GM13977 (cell line): ENCODE results near the gene NAT9.

Experiments used
- DNase-seq: peaks from one replicate; pipeline ENCODE4 v3.0.0; 2012; ENCODE audit warnings: low spot score
- CTCF ChIP-seq: IDR thresholded peaks from 2 replicates; pipeline ENCODE4 v1.5.1; 2012; ENCODE audit warnings: mild to moderate bottlenecking, control low read depth; ENCODE audit not compliant: insufficient read depth; ENCODE audit errors: extremely low read depth, missing control alignments
- in situ Hi-C: fragments of 300-500 bp; cut with MboI; formaldehyde crosslinking; loops from one replicate; pipeline ENCODE4 v1.12.0; 2022; ENCODE audit warnings: low sequenced_read_pairs, low pct_unique_long_range_greater_than_20kb, mixed read lengths, inconsistent platforms; ENCODE audit not compliant: unreplicated experiment

The NAT9 gene

DNA sequence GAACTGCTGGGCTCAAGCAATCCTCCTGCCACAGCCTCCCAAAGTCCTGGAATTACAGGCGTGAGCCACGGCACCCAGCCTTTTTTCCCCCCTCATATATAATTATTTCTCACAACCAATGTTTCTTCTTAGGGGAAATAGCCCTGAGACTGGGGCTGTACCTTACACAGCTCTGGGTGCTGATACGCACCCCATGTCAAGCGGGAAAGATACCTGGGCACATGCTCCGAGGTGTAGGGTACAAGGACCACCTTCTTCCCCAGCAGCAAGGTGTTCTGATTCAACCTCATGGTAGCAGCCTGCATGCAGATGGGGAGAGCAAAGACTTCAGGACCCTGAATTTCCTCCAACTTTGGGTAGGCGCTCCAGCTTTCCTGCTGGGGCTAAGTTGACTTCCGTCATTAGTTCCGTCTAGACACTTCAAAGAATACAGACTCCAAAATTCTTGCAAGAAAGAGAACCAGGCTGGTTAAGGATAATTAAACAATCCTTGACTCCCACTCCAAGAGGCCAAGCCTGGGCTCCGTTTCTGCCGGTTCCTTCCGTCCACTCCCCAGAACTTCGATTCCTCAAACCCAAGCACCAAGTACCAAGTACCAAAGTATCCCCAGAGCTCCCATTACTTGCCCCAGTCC is 619 bp downstream of the NAT9 start:
- DNase-seq, result no peak
- in situ Hi-C loops, result no loop called here
- TF ChIP-seq CTCF, result no peak

DNA sequence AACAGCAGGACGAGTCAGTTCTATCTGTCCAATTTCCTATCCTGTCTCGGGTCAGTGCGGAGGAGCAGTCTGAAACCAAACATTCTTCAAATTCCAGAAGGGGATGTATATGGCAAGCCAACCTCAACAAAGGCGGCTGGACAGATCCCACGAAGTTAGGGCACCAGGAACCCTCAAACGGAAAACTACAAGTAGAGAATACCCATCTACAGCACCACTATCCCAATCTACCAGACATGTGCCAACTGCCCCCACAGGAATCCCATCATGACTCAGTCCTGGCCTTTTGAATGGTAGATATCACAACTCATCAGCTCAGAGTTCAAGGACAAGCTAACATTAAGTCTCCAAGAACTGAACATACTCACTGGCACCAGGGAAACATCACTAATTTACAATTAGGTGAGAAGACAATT is 2.3 kb downstream of the NAT9 start:
- in situ Hi-C loops, result loop anchor here (25.0 kb wide), 1 partner anchor 413 kb away; the partner anchor contains the start of gene SUMO2
- TF ChIP-seq CTCF, result no peak
- no peak for DNase-seq

- in situ Hi-C loops, result loop anchor here (25.0 kb wide), 1 partner anchor 414 kb away; the partner anchor contains the start of gene SUMO2
- no peak for DNase-seq
- no peak for TF ChIP-seq CTCF
Observed at GRCh38 chr17:74773414-74773813, 2.7 kb downstream of the NAT9 start.

DNA sequence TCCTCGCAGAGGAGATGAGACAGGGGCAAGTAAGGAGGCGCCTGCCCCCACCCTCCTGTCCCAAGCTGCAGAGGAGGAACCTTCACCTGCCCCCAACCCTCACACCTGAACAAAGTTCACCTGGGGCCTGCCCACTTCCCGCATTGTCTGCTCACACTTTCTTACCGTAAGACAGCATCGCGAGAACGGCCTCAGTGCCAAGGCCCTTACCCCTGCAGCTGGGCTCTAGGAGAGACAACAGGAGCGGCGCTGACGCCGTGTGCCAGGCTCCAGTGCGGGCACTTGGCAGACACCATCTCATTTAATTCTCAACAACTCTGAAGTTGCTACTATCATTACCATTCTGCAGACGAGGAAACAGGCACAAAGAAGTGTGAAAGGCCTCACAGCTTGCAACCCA is 4.1 kb downstream of the NAT9 start:
- in situ Hi-C loops, result loop anchor here (25.0 kb wide), 1 partner anchor 415 kb away; the partner anchor contains the start of gene SUMO2
- DNase-seq, result no peak
- TF ChIP-seq CTCF, result no peak

DNA sequence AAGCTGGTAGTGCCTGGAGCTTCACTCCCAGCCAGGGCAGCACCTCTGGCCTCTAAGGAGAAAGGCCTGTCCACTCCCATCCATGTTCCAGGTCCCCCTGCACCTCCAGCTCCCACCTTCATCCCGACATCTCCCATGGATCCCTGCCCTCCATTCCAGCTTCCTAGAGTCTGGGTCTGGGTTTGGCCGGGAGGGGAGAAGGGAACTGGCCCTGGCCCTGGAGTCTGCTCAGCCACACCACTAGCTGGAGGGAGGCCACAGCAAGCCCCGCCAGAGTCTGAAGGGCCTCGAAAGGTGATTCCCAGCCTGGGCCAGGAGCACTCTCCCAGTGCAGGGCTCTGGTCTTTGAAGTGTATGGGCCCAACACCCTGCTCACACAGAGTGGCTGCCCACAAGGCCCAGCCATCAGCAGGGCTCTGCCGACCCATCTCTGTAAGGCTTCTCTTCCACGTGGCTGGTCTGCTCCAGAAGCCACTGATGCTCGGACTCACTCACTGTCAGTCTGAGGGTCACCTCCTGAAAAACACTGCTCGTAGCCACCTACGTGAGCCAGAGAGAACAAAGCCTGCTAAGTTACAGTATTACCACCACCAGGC is 4.7 kb downstream of the NAT9 start:
- in situ Hi-C loops, result loop anchor here (25.0 kb wide), 1 partner anchor 416 kb away; the partner anchor contains the start of gene SUMO2
- TF ChIP-seq CTCF, result no peak

GRCh38 chr17:74770498-74771318 is 5.4 kb downstream of the NAT9 start:
- in situ Hi-C loops, result loop anchor here (25.0 kb wide), 1 partner anchor 417 kb away; the partner anchor contains the start of gene SUMO2
- DNase-seq, result peak; percentile 74
- TF ChIP-seq CTCF, result peak; percentile 89

More for the DNA sequence above, 4.7 kb downstream of the NAT9 start:
- no peak for DNase-seq
